Motor neuron (in vitro differentiated cells): ENCODE data around the gene PNMA8C. TPM values are rescaled to one million over a fixed set of nuclear protein-coding genes. Genes with fewer than 3 reads are reported as not detected.
"Not testable (repeated sequence)": the region's sequence is repeated elsewhere in the genome, so short reads cannot be mapped to it uniquely, and the experiment has no call there.

ENCODE experiments used
- ATAC-seq, 8 experiments: fragments of 200-7000 bp; cut with Tn5 transposase; replicated peaks in 6 of 8; 2 replicates each; pipeline ENCODE4 v1.8.0; 2021; ENCODE audit warnings: mild to moderate bottlenecking in 8 of 8, moderate library complexity in 8 of 8
- H3K27ac ChIP-seq, 2 donors: fragments of 250-450 bp; sonication (Bioruptor Pico); 2 replicates each; pipeline ENCODE4 v1.9.0; 2021; ENCODE audit warnings: antibody characterized with exemption in 2 of 2, mild to moderate bottlenecking in 2 of 2, moderate library complexity in 1 of 2
- H3K4me1 ChIP-seq, 2 donors: fragments of 250-450 bp; sonication (Bioruptor Pico); replicated peaks in 1 of 2; 2 replicates each; pipeline ENCODE4 v1.6.1; 2021; ENCODE audit warnings: antibody characterized with exemption in 2 of 2, mild to moderate bottlenecking in 2 of 2, moderate library complexity in 1 of 2
- H3K4me3 ChIP-seq, 5 donors: fragments of 250-450 bp; sonication (Bioruptor Pico); 2 replicates each; pipeline ENCODE4 v1.9.0; 2021; ENCODE audit warnings: antibody characterized with exemption in 5 of 5, mild to moderate bottlenecking in 5 of 5, moderate library complexity in 4 of 5
- WGBS, 10 experiments: fragments of 450-650 bp; shearing (Covaris generic); methylation state at CpG; one replicate each; pipeline ENCODE4 v1.0.0; 2022; 5-methylcytosine and 5-hydroxymethylcytosine counted together
- in situ Hi-C, 9 experiments: fragments of 400-800 bp; cut with MboI; loops; one replicate each; pipeline ENCODE4 v1.15.0; 2021; ENCODE audit warnings: low sequenced_read_pairs in 9 of 9, low pct_unique_long_range_greater_than_20kb in 2 of 9; ENCODE audit not compliant: unreplicated experiment in 9 of 9
- total RNA-seq, 8 experiments: library from RNA; unstranded; fragments of 300-600 nt; gene quantifications; 2 replicates each; pipeline versions ENCODE4 v1.2.3 to v1.2.4, GENCODE V29; 2022

The PNMA8C gene
- total RNA-seq, 8 experiments from 2014 or later: 0.31 to 38.1 (median 22.2) TPM; not detected in 1

DNA sequence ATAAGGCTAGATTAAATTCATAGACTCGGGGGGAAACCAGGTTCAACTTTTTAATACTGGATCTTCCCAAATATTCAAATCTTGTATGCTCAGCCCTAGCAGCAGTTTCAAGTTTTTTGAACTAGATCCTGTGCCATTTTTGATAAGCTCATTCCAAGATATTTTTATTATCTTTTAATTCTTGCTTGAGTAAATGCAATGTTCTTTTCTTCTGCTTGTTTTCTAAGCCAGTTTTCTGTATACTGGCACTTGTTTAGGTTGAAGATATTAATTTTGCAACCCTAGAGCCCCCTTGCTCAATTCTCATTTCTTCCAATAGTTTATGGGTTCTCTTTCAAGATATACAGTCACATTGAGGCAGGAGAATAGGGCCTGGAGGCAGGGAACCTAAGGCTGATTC is 13.1 kb upstream of the PNMA8C start:
- no peak overlapping the region for H3K27ac ChIP-seq
- in situ Hi-C loops: no loop called here
- no peak overlapping the region for H3K4me3 ChIP-seq
- no peak for ATAC-seq
- WGBS, 10 experiments: 14 to 89% (median 60%) methylated on average over 1 of the region's 1 CpG; no CpG with 5 or more reads in 1 of the 10 experiments
- H3K4me1 ChIP-seq: no peaks in the 10 kb centered on the region

DNA sequence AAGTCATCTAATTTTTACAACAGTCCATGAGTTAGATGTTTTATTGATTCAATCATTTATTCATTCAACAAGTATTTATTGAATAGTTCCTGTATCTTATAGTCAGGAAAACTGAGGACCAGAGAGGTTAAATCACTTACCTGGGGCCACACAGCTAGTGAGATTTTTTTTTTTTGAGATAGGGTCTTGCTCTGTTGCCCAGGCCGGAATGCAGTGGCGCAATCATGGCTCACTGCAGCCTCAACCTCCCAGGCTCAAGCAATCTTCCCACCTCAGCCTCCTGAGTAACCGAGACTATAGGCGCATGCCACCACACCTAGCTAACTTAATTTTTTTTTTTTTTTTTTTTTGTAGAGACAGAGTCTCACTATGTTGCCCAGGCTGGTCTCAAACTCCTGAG is 7.0 kb upstream of the PNMA8C start:
- ATAC-seq, H3K4me3 ChIP-seq, in situ Hi-C loops, H3K4me1 ChIP-seq, H3K27ac ChIP-seq: not testable (repeated sequence)
- 77 to 100% (median 94%) methylated on average over 1 to 4 of the region's 4 CpGs; no CpG with 5 or more reads in 2 of the 10 experiments for WGBS, 10 experiments

DNA sequence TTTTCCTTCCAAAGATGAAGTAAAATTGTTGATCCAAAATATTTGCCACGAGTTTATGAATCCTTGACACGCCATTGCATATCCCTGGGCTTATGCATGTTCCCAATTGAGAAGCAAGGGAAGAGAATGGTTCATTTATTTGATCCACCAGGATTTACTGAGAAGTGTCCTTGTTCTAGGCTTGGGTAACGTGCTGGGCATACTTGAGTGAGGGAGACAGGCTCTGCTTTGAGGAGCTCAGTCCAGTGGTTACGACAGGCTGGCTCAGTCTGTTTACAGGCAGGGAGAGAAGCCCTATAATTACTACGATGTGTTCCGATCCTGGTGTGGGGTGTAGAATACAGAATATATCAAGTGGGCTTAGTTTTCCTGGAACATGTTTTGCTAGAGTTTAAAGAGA is 6.3 kb upstream of the PNMA8C start:
- no peak for ATAC-seq
- in situ Hi-C loops: no loop called here
- H3K4me1 ChIP-seq: no peaks in the 10 kb centered on the region
- H3K4me3 ChIP-seq: no peak overlapping the region
- H3K27ac ChIP-seq: no peak overlapping the region
- WGBS, 10 experiments: 0 to 90% (median 52%) methylated on average over 1 to 5 of the region's 6 CpGs; no CpG with 5 or more reads in 1 of the 10 experiments

GRCh38 chr19:46433470-46433869 is 4.7 kb upstream of the PNMA8C start:
- in situ Hi-C loops, H3K27ac ChIP-seq, H3K4me3 ChIP-seq, ATAC-seq, H3K4me1 ChIP-seq: not testable (repeated sequence)
- 3 to 83% (median 64%) methylated on average over 1 to 7 of the region's 7 CpGs; no CpG with 5 or more reads in 1 of the 10 experiments for WGBS, 10 experiments

DNA sequence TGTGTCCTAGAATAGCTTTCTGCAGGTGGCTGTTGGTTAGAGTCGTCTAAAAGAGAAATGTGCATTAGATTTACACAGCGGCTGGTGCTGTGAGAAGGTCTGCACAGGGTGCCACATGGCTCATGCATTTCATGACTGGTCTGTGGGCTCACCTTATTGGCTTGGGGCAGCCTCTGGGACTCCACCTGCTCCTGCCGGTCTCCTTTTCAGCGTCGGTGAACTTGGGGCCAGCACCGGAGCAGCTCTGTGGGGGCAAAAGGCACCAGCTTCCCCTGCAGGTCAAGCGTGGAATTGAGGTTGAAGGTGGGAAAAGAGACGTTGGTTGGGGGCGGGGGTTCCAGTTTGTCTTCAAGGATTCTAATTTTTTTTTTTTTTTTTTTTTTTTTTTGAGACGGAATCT is 3.1 kb upstream of the PNMA8C start:
- in situ Hi-C loops: no loop called here
- Histone ChIP-seq H3K27ac (no peak overlapping the region), H3K4me3 (no peak overlapping the region), H3K4me1 (peaks cover 2 to 10% of the 10 kb centered on the region in 2 donors)
- ATAC-seq: no peak
- 0 to 77% (median 36%) methylated on average over 1 to 6 of the region's 10 CpGs; no CpG with 5 or more reads in 3 of the 10 experiments for WGBS, 10 experiments

DNA sequence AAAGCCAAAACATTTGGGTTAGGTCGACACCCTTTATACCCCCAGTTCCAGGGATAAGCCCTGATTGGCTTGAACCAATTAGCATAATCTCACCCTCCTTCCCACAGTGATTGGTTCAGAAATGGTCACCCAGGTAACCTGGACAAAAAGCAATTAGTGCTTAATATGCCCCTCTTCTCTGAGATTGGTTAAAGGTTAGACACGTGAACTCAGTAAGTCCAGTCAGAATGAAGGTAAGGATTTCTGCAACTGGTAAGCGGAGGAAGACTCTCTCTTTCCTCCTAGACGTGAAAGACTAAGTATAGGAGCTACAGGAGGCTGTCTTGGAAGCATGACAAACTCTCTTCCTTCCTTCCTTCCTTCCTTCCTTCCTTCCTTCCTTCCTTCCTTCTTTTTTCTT is 1.3 kb upstream of the PNMA8C start:
- H3K4me1 ChIP-seq: peaks cover 10 to 17% of the 10 kb centered on the region in 2 donors
- 17 to 87% (median 57%) methylated on average over 1 to 3 of the region's 4 CpGs; no CpG with 5 or more reads in 5 of the 10 experiments for WGBS, 10 experiments
- no peak for ATAC-seq
- no peak overlapping the region for H3K27ac ChIP-seq
- in situ Hi-C loops: no loop called here
- no peak overlapping the region for H3K4me3 ChIP-seq

GRCh38 chr19:46427518-46428045 is 1.2 kb downstream of the PNMA8C start:
- Histone ChIP-seq H3K4me1 (peaks cover 10 to 17% of the 10 kb centered on the region in 2 donors), H3K4me3 (peak overlapping the region; percentile 48 to 61 (median 53)), H3K27ac (peak overlapping the region; percentile 77 to 85)
- no peak for ATAC-seq
- in situ Hi-C loops: no loop called here
- 30 to 100% (median 73%) methylated on average over 1 to 10 of the region's 17 CpGs; no CpG with 5 or more reads in 3 of the 10 experiments for WGBS, 10 experiments

DNA sequence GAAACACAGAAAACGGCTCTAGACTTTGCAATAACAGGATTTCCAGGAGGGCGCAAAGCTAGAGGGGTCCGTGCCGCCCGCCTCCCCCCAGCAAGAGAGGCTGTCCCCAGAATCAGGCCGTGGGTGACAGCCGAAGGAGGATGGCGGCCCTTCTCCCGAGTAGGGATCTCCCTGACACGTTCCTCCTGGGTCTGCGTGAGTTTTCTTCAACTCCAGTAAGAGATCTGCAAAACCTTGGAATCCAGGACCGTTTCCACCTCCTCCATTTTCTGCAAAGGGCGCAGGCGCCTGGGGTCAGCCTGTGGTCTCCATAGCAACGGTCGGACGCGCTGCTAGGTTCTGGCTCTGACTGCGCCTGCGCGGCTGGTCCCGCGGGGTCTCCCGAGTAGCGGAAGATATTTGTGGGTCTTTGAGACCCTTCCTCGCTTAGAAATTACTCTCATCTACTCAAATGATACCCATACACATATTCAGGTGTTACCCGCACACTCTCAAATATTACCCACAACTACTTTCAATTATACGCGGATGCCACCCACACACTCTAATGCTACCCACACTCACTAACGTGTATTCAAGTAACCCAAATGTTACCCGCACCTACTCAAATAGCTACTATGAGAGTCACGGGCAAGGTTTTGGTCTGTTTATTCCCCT is 2.1 kb downstream of the PNMA8C start:
- peaks cover 10 to 17% of the 10 kb centered on the region in 2 donors for H3K4me1 ChIP-seq
- in situ Hi-C loops: no loop called here
- ATAC-seq: peak; percentile 57 to 91 (median 64)
- H3K27ac ChIP-seq: peak overlapping the region in 1 of 2 donors; percentile 2
- peak overlapping the region; percentile 48 to 61 (median 53) for H3K4me3 ChIP-seq
- 0 to 3% (median 0%) methylated on average over 1 to 13 of the region's 32 CpGs; no CpG with 5 or more reads in 2 of the 10 experiments for WGBS, 10 experiments

GRCh38 chr19:46426035-46426505 is 2.7 kb downstream of the PNMA8C start:
- peak in 6 of 8 experiments; percentile 1 to 59 (median 20) for ATAC-seq
- in situ Hi-C loops: no loop called here
- 0 to 20% (median 0%) methylated on average over 1 to 8 of the region's 10 CpGs; no CpG with 5 or more reads in 1 of the 10 experiments for WGBS, 10 experiments
- Histone ChIP-seq H3K27ac (peak overlapping the region in 1 of 2 donors; percentile 2), H3K4me3 (peak overlapping the region; percentile 48 to 61 (median 53)), H3K4me1 (peaks cover 10 to 17% of the 10 kb centered on the region in 2 donors)

- H3K27ac ChIP-seq: no peak overlapping the region
- no peak overlapping the region for H3K4me3 ChIP-seq
- in situ Hi-C loops: no loop called here
- WGBS, 10 experiments: 0 to 73% (median 45%) methylated on average over 1 to 5 of the region's 5 CpGs; no CpG with 5 or more reads in 4 of the 10 experiments
- ATAC-seq: no peak
- H3K4me1 ChIP-seq: peaks cover 7 to 8% of the 10 kb centered on the region in 2 donors
Observed at GRCh38 chr19:46423188-46423587, 5.5 kb downstream of the PNMA8C start.

GRCh38 chr19:46422344-46422743 is 6.4 kb downstream of the PNMA8C start:
- ATAC-seq: no peak
- in situ Hi-C loops: no loop called here
- Histone ChIP-seq H3K27ac (no peak overlapping the region), H3K4me3 (no peak overlapping the region), H3K4me1 (peaks cover 7 to 8% of the 10 kb centered on the region in 2 donors)
- WGBS, 10 experiments: 60 to 100% (median 80%) methylated on average over 1 of the region's 2 CpGs; no CpG with 5 or more reads in 7 of the 10 experiments

DNA sequence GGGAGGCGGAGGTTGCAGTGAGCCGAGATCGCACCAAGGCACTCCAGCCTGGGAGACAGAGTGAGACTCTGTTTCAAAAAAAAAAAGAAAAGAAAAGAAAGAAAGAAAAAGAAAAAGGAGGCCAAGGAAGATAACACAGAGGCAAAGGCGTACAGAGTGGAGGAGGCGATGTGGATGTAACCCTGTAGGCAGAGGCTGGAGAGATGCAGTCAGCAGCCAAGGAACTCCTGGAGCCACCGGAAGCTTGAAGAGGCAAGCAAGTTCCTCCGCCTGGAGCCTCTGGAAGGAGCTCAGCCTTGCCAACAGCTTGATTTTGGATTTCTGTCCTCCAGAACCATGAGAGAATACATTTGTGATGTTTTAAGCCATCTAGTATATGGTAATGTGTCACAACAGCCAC is 8.7 kb downstream of the PNMA8C start:
- no peak overlapping the region for H3K27ac ChIP-seq
- in situ Hi-C loops: no loop called here
- peaks cover 14 to 18% of the 10 kb centered on the region in 2 donors for H3K4me1 ChIP-seq
- WGBS, 10 experiments: 67 to 100% (median 88%) methylated on average over 1 to 7 of the region's 7 CpGs
- H3K4me3 ChIP-seq: no peak overlapping the region
- no peak for ATAC-seq
